Vagina (tissue), 2 donors: Measurements from ENCODE around the gene NMU.

Source experiments
- POLR2AphosphoS5 ChIP-seq, 2 donors: sonication (generic); formaldehyde crosslinking; IDR thresholded peaks; one replicate each; pipeline ENCODE4 v1.9.0; 2017; ENCODE audit warnings: antibody characterized with exemption in 2 of 2, mild to moderate bottlenecking in 2 of 2, low read depth in 1 of 2; ENCODE audit not compliant: insufficient read depth in 1 of 2
- TF ChIP-seq, protein P1 (sequence below), 3 experiments: fragments of 450-650 bp in 2 of 3; fragments of 200-600 bp in 1 of 3; sonication (generic) in 1 of 3; IDR thresholded peaks; one replicate each; pipeline ENCODE4 v1.5.1; 2017 to 2019; ENCODE audit warnings: antibody characterized with exemption in 3 of 3, mild to moderate bottlenecking in 2 of 3, moderate library complexity in 2 of 3

GRCh38 chr4:55654131-55654530 lies 18.0 kb upstream of the NMU start:
- TF ChIP-seq, protein P1, sequence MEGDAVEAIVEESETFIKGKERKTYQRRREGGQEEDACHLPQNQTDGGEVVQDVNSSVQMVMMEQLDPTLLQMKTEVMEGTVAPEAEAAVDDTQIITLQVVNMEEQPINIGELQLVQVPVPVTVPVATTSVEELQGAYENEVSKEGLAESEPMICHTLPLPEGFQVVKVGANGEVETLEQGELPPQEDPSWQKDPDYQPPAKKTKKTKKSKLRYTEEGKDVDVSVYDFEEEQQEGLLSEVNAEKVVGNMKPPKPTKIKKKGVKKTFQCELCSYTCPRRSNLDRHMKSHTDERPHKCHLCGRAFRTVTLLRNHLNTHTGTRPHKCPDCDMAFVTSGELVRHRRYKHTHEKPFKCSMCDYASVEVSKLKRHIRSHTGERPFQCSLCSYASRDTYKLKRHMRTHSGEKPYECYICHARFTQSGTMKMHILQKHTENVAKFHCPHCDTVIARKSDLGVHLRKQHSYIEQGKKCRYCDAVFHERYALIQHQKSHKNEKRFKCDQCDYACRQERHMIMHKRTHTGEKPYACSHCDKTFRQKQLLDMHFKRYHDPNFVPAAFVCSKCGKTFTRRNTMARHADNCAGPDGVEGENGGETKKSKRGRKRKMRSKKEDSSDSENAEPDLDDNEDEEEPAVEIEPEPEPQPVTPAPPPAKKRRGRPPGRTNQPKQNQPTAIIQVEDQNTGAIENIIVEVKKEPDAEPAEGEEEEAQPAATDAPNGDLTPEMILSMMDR (IDR thresholded peaks at IDR 0.05), result no peak
- TF ChIP-seq POLR2AphosphoS5 (IDR thresholded peaks at IDR 0.05; ENCODE audit: insufficient read depth in 1 of 2, low read depth in 1 of 2), result no peak
